HepG2 (cell line): ENCODE results near the gene TMEM107. TPM values are rescaled to one million over a fixed set of nuclear protein-coding genes. Genes with fewer than 3 reads are reported as not detected.

Source experiments
- ETV6 ChIP-seq: sonication (generic); formaldehyde crosslinking; conservative IDR thresholded peaks from 2 replicates; pipeline ENCODE4 v1.4.0; 2020; ENCODE audit warnings: missing genetic modification reagents
- FOXC1 ChIP-seq: sonication (generic); formaldehyde crosslinking; IDR thresholded peaks from 2 replicates; pipeline ENCODE4 v1.8.0; 2022; ENCODE audit warnings: mild to moderate bottlenecking, missing genetic modification reagents, borderline replicate concordance
- HCFC1 ChIP-seq: fragments of 150-350 bp; IDR thresholded peaks from 2 replicates; pipeline ENCODE4 v1.6.1; 2014; ENCODE audit warnings: low read depth, low read length
- JUN ChIP-seq: sonication (generic); formaldehyde crosslinking; IDR thresholded peaks from 2 replicates; pipeline ENCODE4 v1.4.0; 2020; ENCODE audit warnings: mild to moderate bottlenecking, missing genetic modification reagents
- SMYD3 ChIP-seq: sonication (generic); formaldehyde crosslinking; IDR thresholded peaks from 2 replicates; pipeline ENCODE4 v1.8.1; 2023; ENCODE audit warnings: mild to moderate bottlenecking, missing genetic modification reagents
- SOX5 ChIP-seq: IDR thresholded peaks from 2 replicates; pipeline ENCODE4 v1.6.1; 2016; ENCODE audit warnings: borderline replicate concordance
- ZKSCAN8 ChIP-seq: IDR thresholded peaks from 2 replicates; pipeline ENCODE4 v1.6.1; 2016; ENCODE audit warnings: borderline replicate concordance, missing genetic modification reagents, missing compliant biosample characterization
- ZNF891 ChIP-seq: sonication (generic); formaldehyde crosslinking; IDR thresholded peaks from 2 replicates; pipeline ENCODE4 v1.5.0; 2020; ENCODE audit warnings: mild to moderate bottlenecking, missing genetic modification reagents
- polyA plus RNA-seq, 8 experiments: library from polyadenylated mRNA; depleted of rRNA in 3 of 8; stranded (reverse) in 7 of 8; unstranded in 1 of 8; fragments of >200 nt; fragmentation: Illumina TruSeq in 4 of 8; extraction: Trizol in 4 of 8; gene quantifications; 2 replicates each; pipeline versions ENCODE4 v1.2.1 to v1.2.3, GENCODE V29; 2011 to 2016; ENCODE audit warnings: low read depth in 4 of 8, missing spikeins in 1 of 8, mixed read lengths in 1 of 8; ENCODE audit not compliant: insufficient read depth in 1 of 8
- total RNA-seq, 5 experiments: library from RNA; depleted of rRNA; stranded (reverse); fragments of >200 nt; fragmentation: Illumina TruSeq; extraction: Trizol; gene quantifications; 2 replicates each; pipeline ENCODE4 v1.2.3, GENCODE V29; 2016; ENCODE audit warnings: low read depth in 1 of 5
- TF ChIP-seq, protein P1 (sequence below): sonication (generic); formaldehyde crosslinking; IDR thresholded peaks from 2 replicates; pipeline ENCODE4 v1.8.0; 2022; ENCODE audit warnings: missing genetic modification reagents, mild to moderate bottlenecking, inconsistent platforms, borderline replicate concordance
- TF ChIP-seq, protein P2 (sequence below): sonication (generic); formaldehyde crosslinking; IDR thresholded peaks from 2 replicates; pipeline ENCODE4 v1.4.0; 2020; ENCODE audit warnings: mild to moderate bottlenecking, missing genetic modification reagents
- TF ChIP-seq, protein P3 (sequence below): sonication (generic); formaldehyde crosslinking; IDR thresholded peaks from 2 replicates; pipeline ENCODE4 v1.4.0; 2020; ENCODE audit warnings: missing genetic modification reagents, borderline replicate concordance
- TF ChIP-seq, protein P4 (sequence below): sonication (generic); formaldehyde crosslinking; IDR thresholded peaks from 2 replicates; pipeline ENCODE4 v1.4.0; 2020; ENCODE audit warnings: missing genetic modification reagents, borderline replicate concordance
- TF ChIP-seq, protein P5 (sequence below): sonication (generic); formaldehyde crosslinking; IDR thresholded peaks from 2 replicates; pipeline ENCODE4 v1.5.0; 2020; ENCODE audit warnings: mild to moderate bottlenecking, missing genetic modification reagents

The TMEM107 gene
- total and polyA plus RNA-seq, 2 of the 13 experiments (the other 11 are each of a cell fraction or from before 2014, with no cell fraction given) = 7.2 to 15.3 TPM

DNA sequence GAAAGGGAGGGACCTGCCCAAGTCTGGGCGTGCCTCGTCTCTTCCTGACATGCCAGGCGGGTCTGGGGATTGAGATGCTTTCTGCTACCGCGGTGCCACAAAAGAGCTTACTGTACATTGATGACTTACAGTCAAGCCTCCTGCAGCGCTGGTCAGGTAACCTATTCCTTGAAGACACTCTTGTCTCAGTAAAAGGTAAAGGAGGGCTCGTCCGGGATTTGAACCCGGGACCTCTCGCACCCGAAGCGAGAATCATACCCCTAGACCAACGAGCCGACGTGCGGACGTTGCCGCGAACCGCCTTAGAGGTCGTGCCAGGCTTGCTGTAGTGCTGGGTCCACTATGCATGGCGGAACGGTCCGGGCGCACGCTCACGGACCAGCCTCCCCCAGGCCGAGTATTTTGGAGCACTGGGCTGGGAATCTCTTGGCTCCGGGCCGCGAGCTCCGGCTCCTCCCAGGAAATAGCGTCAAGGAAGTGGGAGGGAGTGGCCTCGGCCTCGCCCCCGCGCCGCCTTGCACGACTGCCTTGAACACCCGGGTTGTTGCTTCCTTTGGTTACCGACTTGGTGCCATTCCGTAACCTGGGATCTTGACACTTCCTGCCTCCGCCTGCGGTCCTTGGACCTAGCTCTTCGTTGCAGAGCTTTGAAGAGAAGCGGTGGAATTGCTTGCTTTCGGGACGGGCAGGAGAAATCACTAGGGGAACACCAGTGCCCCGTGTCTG, 46.6 kb upstream of the TMEM107 start (continued):
- TF ChIP-seq, protein P1, sequence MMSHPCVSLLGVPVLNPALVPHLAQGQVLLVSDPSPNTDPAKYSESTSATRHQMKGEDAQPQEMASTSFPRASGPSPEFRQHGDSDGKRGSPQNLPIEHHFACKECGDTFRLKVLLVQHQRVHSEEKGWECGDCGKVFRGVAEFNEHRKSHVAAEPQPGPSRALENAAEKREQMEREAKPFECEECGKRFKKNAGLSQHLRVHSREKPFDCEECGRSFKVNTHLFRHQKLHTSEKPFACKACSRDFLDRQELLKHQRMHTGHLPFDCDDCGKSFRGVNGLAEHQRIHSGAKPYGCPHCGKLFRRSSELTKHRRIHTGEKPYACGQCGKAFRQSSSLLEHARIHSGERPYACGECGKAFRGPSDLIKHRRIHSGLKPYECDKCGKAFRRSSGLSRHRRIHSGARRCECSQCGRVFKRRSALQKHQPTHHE (CRISPR knock-in tag) = peak; percentile 34; the same call in 1 of the 2 replicates
- TF ChIP-seq SOX5 (CRISPR knock-in tag) (no peak), ZNF891 (CRISPR knock-in tag) (peak; percentile 46; the same call in 1 of the 2 replicates), JUN (no peak), HCFC1 (no peak), ZKSCAN8 (CRISPR knock-in tag) (no peak; the same call in 1 of the 2 replicates), FOXC1 (CRISPR knock-in tag) (peak; percentile 85), ETV6 (CRISPR knock-in tag) (no peak), SMYD3 (CRISPR knock-in tag) (peak; percentile 66; the same call in 1 of the 2 replicates)
- TF ChIP-seq, protein P2, sequence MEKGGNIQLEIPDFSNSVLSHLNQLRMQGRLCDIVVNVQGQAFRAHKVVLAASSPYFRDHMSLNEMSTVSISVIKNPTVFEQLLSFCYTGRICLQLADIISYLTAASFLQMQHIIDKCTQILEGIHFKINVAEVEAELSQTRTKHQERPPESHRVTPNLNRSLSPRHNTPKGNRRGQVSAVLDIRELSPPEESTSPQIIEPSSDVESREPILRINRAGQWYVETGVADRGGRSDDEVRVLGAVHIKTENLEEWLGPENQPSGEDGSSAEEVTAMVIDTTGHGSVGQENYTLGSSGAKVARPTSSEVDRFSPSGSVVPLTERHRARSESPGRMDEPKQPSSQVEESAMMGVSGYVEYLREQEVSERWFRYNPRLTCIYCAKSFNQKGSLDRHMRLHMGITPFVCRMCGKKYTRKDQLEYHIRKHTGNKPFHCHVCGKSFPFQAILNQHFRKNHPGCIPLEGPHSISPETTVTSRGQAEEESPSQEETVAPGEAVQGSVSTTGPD (CRISPR knock-in tag) = no peak
- TF ChIP-seq, protein P3, sequence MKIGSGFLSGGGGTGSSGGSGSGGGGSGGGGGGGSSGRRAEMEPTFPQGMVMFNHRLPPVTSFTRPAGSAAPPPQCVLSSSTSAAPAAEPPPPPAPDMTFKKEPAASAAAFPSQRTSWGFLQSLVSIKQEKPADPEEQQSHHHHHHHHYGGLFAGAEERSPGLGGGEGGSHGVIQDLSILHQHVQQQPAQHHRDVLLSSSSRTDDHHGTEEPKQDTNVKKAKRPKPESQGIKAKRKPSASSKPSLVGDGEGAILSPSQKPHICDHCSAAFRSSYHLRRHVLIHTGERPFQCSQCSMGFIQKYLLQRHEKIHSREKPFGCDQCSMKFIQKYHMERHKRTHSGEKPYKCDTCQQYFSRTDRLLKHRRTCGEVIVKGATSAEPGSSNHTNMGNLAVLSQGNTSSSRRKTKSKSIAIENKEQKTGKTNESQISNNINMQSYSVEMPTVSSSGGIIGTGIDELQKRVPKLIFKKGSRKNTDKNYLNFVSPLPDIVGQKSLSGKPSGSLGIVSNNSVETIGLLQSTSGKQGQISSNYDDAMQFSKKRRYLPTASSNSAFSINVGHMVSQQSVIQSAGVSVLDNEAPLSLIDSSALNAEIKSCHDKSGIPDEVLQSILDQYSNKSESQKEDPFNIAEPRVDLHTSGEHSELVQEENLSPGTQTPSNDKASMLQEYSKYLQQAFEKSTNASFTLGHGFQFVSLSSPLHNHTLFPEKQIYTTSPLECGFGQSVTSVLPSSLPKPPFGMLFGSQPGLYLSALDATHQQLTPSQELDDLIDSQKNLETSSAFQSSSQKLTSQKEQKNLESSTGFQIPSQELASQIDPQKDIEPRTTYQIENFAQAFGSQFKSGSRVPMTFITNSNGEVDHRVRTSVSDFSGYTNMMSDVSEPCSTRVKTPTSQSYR = no peak
- TF ChIP-seq, protein P4, sequence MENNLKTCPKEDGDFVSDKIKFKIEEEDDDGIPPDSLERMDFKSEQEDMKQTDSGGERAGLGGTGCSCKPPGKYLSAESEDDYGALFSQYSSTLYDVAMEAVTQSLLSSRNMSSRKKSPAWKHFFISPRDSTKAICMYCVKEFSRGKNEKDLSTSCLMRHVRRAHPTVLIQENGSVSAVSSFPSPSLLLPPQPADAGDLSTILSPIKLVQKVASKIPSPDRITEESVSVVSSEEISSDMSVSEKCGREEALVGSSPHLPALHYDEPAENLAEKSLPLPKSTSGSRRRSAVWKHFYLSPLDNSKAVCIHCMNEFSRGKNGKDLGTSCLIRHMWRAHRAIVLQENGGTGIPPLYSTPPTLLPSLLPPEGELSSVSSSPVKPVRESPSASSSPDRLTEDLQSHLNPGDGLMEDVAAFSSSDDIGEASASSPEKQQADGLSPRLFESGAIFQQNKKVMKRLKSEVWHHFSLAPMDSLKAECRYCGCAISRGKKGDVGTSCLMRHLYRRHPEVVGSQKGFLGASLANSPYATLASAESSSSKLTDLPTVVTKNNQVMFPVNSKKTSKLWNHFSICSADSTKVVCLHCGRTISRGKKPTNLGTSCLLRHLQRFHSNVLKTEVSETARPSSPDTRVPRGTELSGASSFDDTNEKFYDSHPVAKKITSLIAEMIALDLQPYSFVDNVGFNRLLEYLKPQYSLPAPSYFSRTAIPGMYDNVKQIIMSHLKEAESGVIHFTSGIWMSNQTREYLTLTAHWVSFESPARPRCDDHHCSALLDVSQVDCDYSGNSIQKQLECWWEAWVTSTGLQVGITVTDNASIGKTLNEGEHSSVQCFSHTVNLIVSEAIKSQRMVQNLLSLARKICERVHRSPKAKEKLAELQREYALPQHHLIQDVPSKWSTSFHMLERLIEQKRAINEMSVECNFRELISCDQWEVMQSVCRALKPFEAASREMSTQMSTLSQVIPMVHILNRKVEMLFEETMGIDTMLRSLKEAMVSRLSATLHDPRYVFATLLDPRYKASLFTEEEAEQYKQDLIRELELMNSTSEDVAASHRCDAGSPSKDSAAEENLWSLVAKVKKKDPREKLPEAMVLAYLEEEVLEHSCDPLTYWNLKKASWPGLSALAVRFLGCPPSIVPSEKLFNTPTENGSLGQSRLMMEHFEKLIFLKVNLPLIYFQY (CRISPR knock-in tag) = peak; percentile 80
- TF ChIP-seq, protein P5, sequence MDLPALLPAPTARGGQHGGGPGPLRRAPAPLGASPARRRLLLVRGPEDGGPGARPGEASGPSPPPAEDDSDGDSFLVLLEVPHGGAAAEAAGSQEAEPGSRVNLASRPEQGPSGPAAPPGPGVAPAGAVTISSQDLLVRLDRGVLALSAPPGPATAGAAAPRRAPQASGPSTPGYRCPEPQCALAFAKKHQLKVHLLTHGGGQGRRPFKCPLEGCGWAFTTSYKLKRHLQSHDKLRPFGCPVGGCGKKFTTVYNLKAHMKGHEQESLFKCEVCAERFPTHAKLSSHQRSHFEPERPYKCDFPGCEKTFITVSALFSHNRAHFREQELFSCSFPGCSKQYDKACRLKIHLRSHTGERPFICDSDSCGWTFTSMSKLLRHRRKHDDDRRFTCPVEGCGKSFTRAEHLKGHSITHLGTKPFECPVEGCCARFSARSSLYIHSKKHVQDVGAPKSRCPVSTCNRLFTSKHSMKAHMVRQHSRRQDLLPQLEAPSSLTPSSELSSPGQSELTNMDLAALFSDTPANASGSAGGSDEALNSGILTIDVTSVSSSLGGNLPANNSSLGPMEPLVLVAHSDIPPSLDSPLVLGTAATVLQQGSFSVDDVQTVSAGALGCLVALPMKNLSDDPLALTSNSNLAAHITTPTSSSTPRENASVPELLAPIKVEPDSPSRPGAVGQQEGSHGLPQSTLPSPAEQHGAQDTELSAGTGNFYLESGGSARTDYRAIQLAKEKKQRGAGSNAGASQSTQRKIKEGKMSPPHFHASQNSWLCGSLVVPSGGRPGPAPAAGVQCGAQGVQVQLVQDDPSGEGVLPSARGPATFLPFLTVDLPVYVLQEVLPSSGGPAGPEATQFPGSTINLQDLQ (CRISPR knock-in tag) = no peak
